GM10266 (cell line): ENCODE results near the gene TGFB1I1.
"Not testable (repeated sequence)": the region's sequence is repeated elsewhere in the genome, so short reads cannot be mapped to it uniquely, and the experiment has no call there.

Experiments
- DNase-seq: peaks from one replicate; pipeline ENCODE4 v3.0.0; 2012; ENCODE audit errors: extremely low spot score
- TF ChIP-seq, protein P1 (sequence below): IDR thresholded peaks from 2 replicates; pipeline ENCODE4 v1.5.1; 2012; ENCODE audit warnings: mild to moderate bottlenecking, low read depth; ENCODE audit not compliant: control insufficient read depth, insufficient read depth; ENCODE audit errors: missing control alignments

Gene TGFB1I1

DNA sequence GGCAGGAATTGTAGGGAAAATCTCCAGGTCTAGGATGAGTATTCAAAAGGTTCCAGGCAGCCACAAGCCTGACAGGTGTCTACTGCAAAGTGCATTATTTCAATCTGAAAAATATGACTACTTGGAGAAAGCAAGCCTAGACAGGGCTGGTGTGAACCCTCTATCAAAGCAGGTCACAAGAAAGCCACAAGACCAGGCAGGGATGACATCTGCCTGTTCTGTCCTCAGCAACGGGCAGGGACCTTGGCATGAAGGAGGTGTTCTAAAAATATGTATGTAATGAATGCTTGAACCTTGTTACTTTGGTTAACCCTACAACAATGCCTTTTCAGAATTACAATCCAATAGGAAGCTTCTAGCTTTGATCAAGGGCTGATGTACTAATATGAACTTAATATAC lies 42.6 kb upstream of the TGFB1I1 start:
- DNase-seq, result no peak
- TF ChIP-seq, protein P1, sequence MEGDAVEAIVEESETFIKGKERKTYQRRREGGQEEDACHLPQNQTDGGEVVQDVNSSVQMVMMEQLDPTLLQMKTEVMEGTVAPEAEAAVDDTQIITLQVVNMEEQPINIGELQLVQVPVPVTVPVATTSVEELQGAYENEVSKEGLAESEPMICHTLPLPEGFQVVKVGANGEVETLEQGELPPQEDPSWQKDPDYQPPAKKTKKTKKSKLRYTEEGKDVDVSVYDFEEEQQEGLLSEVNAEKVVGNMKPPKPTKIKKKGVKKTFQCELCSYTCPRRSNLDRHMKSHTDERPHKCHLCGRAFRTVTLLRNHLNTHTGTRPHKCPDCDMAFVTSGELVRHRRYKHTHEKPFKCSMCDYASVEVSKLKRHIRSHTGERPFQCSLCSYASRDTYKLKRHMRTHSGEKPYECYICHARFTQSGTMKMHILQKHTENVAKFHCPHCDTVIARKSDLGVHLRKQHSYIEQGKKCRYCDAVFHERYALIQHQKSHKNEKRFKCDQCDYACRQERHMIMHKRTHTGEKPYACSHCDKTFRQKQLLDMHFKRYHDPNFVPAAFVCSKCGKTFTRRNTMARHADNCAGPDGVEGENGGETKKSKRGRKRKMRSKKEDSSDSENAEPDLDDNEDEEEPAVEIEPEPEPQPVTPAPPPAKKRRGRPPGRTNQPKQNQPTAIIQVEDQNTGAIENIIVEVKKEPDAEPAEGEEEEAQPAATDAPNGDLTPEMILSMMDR, result no peak

DNA sequence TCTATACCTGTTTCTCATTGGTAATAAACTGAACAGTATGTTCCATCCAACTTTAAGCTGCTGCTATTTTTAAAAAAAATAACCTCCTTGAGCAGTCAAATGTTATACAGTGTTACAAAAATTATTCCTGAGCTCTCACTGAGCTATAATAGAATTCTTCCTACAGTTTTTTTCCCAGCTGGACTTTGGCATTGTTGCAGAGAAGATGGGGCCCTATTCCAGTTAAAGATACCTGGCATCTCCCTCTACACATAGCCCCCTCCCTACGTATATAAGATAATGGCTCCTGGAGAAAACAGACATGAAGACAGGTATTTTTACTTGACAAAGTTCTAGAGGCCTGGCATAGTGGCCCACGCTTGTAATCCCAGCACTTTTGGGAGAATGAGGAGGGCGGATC lies 42.2 kb upstream of the TGFB1I1 start:
- TF ChIP-seq, protein P1, result no peak
- no peak for DNase-seq

DNA sequence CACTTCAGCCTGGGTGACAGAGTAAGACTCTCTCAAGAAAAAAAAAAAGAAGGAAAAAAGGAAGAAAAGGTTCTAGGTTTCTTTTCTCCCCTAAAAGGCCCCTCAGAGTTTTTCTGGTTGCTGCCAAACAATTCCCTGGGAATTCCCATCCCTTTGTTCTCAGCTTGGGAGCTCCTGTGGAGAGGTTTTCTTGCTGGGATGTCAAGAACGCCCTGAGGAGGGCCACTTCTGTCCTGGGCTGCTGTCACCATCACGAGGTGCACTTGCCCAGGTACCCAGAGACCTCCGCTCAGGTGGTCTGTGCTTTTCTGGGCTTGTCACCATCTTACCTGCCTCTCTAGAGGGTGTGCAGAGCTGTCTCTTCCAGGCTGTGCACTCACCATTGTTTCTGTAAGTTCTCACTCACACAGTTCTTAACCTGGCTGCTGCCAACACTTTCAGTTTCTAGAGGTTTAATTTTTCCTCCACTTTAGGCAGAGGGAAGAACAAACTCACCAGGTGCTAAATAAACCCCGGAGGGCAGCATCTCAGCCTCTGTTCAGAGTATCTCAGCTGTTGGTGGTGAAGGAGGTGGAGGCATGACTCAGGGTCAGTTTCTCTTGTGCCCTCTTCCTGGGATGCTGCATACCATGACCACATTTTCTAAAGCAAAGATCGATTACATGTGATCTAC lies 41.4 kb upstream of the TGFB1I1 start:
- no peak for DNase-seq
- TF ChIP-seq, protein P1, result no peak

DNA sequence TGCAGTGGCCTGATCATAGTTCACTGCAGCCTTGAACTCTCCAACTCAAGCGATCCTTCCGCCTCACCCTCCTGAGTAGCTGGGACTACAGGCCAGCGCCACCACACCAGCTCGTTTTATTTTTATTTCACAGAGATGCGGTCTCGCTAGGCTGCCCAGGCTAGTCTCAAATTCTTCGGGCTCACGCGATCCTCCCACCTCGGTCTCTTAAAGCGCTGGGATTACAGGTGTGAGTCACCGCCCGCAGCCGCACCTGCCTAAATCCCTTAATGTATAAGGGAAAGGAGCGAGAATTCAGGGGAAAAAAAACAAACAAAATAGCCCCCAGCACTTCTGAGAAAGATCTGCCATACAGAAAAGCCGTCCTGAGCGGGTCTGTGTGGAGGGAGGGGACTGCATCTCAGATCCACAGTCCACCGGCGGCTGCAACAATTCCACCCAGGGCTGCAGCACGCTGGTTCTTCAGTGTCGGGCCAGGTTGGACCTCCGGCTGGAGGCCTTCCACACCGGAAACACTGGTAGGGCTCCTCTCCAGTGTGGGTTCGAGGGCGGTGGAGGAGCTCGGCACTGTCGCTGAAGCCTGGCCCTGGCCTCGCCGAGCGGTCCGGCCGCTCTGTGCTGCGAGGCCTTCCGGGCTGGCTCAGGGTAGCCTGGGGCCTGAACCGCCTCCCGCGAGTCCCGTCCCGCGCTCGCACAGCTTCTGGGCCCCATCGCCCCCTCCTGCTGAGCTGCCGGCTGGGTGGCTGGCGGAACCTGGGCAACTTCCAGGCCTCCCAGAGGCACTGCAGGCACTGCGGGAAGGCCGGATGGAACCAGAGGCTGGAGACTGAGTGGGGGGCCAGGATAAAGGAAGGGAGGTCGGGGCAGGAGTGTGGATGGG lies 36.4 kb upstream of the TGFB1I1 start:
- TF ChIP-seq, protein P1, result no peak
- DNase-seq, result no peak

DNA sequence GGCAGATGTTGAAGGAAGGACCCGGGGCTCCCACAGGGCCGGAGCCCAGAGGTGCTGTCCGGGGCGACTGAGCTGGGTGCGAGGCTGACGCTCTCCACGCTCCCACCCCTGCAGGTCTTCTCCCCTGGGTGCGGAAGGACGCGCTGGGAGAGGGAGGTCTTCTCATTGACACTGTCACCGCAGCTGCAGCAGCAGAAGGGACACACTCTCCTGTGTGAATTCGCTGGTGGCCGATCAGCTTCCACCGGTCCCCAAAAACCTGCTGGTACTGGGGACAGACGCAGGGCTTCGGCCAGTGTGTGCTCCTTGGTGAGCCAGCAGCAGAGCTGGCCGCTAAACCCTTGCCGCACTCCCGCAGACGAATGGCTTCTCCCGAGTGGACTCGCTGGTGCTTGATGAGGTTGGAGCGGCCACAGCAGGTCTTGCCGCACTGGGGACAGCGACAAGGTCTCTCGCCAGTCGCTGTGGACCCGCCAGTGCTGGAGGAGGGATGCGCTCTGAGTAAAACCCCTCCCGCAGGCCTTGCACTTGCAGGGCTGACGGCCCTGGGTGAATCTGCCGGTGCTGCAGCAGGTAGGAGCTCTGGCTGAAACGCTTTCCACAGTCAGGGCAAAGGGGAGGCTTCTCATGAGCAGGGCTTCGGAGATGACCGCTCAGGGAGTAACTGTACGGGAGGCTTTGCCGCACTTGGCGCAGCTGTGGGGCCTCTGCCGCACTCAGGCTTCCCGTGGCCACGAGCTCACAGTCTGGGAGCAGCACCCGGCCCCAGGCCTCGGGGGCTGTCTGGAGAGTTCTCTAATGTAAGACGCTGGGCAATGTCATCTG lies 35.5 kb upstream of the TGFB1I1 start:
- TF ChIP-seq, protein P1, result no peak
- no peak for DNase-seq

DNA sequence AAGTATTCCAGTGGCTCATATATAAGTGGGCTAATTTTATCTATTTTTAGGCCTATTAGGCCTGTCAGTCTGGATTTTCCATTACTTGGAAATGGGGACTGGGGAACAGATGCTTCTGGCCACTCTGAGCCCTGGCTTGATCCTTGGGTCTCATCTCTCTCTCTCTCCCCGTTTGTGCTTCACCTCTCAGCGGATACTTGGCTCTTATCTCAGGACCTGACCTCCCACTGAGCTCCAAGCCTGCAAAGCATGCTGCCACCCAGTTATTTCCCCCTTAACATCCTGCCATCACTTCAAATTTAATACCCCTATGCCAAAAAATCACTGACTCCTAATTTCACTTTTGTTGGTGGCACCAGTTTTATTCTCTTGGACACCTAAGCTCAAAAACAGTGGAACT lies 33.5 kb upstream of the TGFB1I1 start:
- no peak for DNase-seq
- TF ChIP-seq, protein P1, result no peak

DNA sequence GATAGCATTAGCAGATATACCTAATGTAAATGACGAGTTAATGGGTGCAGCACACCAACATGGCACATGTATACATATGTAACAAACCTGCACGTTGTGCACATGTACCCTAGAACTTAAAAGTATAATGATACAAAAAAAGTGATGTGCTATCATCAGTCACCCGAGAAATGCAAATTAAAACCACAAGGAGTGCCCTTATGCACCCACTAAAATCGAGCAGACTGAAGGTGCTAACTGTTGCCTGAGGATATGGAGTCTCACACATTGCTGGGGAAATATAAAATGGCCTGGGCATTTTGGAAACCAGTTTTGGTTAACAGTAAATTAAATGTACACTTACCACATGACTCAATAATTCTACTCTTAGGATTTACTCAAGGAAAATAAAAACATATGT lies 32.9 kb upstream of the TGFB1I1 start:
- not testable (repeated sequence) for DNase-seq
